HCT116 (cell line): ENCODE results near the gene SORCS2. TPM values are rescaled to one million over a fixed set of nuclear protein-coding genes. Genes with fewer than 3 reads are reported as not detected.

Source experiments
- ATF3 ChIP-seq: IDR thresholded peaks from 2 replicates; pipeline ENCODE4 v1.6.1; 2012
- CBX3 ChIP-seq: IDR thresholded peaks from 2 replicates; pipeline ENCODE4 v1.6.1; 2012; ENCODE audit warnings: low read depth
- EGR1 ChIP-seq: IDR thresholded peaks from 2 replicates; pipeline ENCODE4 v1.6.1; 2012; ENCODE audit warnings: low read depth
- RAD21 ChIP-seq: IDR thresholded peaks from 2 replicates; pipeline ENCODE4 v1.6.1; 2012; ENCODE audit warnings: low read depth, mild to moderate bottlenecking
- SP1 ChIP-seq: IDR thresholded peaks from 2 replicates; pipeline ENCODE4 v1.6.1; 2012; ENCODE audit warnings: low read depth
- SRF ChIP-seq: IDR thresholded peaks from 2 replicates; pipeline ENCODE4 v1.6.1; 2012; ENCODE audit warnings: low read depth
- ZFX ChIP-seq: fragments of 450-650 bp; IDR thresholded peaks from 2 replicates; pipeline ENCODE4 v1.6.1; 2017
- total RNA-seq: library from RNA; stranded (reverse); gene quantifications from one replicate; pipeline ENCODE4 v1.2.1, GENCODE V29; 2021; ENCODE audit not compliant: unreplicated experiment
- TF ChIP-seq, protein P1 (sequence below): IDR thresholded peaks from 2 replicates; pipeline ENCODE4 v1.6.1; 2012; ENCODE audit warnings: low read depth
- TF ChIP-seq, protein P2 (sequence below): IDR thresholded peaks from 2 replicates; pipeline ENCODE4 v1.6.1; 2012
- TF ChIP-seq, protein P3 (sequence below), 3 experiments: fragments of 200-600 bp in 1 of 3; sonication (generic) in 1 of 3; IDR thresholded peaks in 2 of 3; conservative IDR thresholded peaks in 1 of 3; 2 replicates each; pipeline ENCODE4 v1.5.1; 2012 to 2017; ENCODE audit warnings: low read depth in 2 of 3, low read length in 2 of 3, antibody characterized with exemption in 1 of 3, borderline replicate concordance in 1 of 3, control low read depth in 1 of 3, mild to moderate bottlenecking in 1 of 3, mixed read lengths in 1 of 3, mixed run types in 1 of 3, moderate library complexity in 1 of 3; ENCODE audit not compliant: insufficient read depth in 1 of 3

Gene SORCS2
- total RNA-seq, 1 experiment from 2014 or later, result 0.37 TPM

DNA sequence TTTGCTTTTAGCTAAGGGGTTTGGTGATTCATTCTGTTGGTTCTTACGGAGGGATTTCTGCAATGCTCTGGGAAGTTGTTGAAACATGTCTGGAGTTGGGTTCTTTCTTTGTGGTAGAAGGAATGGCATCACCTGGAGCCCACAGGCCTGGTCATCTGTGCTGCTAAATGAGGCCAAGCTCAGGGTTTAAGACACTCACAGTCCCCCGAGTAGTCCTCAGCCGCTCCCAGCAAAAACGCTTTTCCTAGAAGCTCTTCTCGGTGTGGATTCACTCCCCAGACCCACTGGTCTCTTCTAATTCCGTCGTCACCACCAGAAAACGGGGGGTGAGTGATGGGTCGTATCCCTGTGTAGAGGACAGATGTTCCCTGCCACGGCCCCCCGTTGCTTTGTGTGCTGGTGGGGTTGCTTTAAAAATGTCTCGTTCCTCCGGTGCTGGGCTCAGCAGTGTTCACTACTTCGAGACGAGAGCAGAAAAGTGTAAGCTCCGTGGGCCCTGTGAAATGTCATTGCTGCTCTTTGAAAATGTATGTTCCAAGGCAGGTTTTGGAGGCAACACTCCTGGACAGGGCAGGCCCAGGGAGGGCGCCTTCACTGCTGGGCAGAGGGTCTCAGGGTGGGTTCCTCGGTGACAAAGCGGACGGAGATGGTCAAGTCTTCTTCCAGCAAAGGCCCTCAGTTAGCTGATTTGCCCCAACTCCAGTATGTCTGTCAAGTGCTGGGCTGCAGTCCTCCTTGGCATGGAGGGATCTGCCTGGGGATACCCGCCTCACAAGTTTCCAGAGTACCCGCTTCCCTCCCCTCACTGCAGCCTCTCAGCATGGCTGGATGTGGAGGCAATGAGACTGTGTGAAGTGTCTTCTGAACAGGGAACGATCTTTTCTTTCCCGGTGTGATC is 205.1 kb downstream of the SORCS2 start (continued):
- TF ChIP-seq, protein P1, sequence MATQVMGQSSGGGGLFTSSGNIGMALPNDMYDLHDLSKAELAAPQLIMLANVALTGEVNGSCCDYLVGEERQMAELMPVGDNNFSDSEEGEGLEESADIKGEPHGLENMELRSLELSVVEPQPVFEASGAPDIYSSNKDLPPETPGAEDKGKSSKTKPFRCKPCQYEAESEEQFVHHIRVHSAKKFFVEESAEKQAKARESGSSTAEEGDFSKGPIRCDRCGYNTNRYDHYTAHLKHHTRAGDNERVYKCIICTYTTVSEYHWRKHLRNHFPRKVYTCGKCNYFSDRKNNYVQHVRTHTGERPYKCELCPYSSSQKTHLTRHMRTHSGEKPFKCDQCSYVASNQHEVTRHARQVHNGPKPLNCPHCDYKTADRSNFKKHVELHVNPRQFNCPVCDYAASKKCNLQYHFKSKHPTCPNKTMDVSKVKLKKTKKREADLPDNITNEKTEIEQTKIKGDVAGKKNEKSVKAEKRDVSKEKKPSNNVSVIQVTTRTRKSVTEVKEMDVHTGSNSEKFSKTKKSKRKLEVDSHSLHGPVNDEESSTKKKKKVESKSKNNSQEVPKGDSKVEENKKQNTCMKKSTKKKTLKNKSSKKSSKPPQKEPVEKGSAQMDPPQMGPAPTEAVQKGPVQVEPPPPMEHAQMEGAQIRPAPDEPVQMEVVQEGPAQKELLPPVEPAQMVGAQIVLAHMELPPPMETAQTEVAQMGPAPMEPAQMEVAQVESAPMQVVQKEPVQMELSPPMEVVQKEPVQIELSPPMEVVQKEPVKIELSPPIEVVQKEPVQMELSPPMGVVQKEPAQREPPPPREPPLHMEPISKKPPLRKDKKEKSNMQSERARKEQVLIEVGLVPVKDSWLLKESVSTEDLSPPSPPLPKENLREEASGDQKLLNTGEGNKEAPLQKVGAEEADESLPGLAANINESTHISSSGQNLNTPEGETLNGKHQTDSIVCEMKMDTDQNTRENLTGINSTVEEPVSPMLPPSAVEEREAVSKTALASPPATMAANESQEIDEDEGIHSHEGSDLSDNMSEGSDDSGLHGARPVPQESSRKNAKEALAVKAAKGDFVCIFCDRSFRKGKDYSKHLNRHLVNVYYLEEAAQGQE, result no peak
- TF ChIP-seq ATF3, result no peak
- no peak for TF ChIP-seq SP1
- no peak for TF ChIP-seq CBX3
- TF ChIP-seq SRF, result no peak
- no peak for TF ChIP-seq ZFX
- TF ChIP-seq EGR1, result no peak
- no peak for TF ChIP-seq RAD21
- TF ChIP-seq, protein P2, sequence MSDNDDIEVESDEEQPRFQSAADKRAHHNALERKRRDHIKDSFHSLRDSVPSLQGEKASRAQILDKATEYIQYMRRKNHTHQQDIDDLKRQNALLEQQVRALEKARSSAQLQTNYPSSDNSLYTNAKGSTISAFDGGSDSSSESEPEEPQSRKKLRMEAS, result no peak
- TF ChIP-seq, protein P3, sequence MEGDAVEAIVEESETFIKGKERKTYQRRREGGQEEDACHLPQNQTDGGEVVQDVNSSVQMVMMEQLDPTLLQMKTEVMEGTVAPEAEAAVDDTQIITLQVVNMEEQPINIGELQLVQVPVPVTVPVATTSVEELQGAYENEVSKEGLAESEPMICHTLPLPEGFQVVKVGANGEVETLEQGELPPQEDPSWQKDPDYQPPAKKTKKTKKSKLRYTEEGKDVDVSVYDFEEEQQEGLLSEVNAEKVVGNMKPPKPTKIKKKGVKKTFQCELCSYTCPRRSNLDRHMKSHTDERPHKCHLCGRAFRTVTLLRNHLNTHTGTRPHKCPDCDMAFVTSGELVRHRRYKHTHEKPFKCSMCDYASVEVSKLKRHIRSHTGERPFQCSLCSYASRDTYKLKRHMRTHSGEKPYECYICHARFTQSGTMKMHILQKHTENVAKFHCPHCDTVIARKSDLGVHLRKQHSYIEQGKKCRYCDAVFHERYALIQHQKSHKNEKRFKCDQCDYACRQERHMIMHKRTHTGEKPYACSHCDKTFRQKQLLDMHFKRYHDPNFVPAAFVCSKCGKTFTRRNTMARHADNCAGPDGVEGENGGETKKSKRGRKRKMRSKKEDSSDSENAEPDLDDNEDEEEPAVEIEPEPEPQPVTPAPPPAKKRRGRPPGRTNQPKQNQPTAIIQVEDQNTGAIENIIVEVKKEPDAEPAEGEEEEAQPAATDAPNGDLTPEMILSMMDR (IDR thresholded peaks at IDR 0.05 in 2 of 3, conservative IDR thresholded peaks at IDR 0.05 in 1 of 3; ENCODE audit: borderline replicate concordance in 1 of 3, insufficient read depth in 1 of 3, low read depth in 2 of 3, low read length in 2 of 3), result no peak
